Muscle of leg (tissue), 11 donors: Measurements from ENCODE around the gene CEACAM1. TPM values are rescaled to one million over a fixed set of nuclear protein-coding genes. Genes with fewer than 3 reads are reported as not detected.

Source experiments
- DNase-seq: peaks from one replicate; pipeline ENCODE4 v3.0.0; 2013
- H3K27ac ChIP-seq: one replicate; pipeline ENCODE4 v1.5.1; 2013; ENCODE audit warnings: mild to moderate bottlenecking, low read length, control low read depth
- H3K27me3 ChIP-seq: one replicate; pipeline ENCODE4 v1.6.1; 2013; ENCODE audit warnings: low read length; ENCODE audit not compliant: control insufficient read depth, insufficient read depth
- H3K36me3 ChIP-seq: one replicate; pipeline ENCODE4 v1.6.1; 2013; ENCODE audit warnings: low read length; ENCODE audit not compliant: control insufficient read depth, insufficient read depth
- H3K4me1 ChIP-seq: one replicate; pipeline ENCODE4 v1.6.1; 2013; ENCODE audit warnings: low read length; ENCODE audit not compliant: control insufficient read depth, insufficient read depth
- H3K4me3 ChIP-seq: one replicate; pipeline ENCODE4 v1.5.1; 2013; ENCODE audit warnings: low read length, control low read depth
- H3K9me3 ChIP-seq: replicated peaks from 2 replicates; pipeline ENCODE4 v1.6.1; 2013; ENCODE audit warnings: low read depth, low read length; ENCODE audit not compliant: control insufficient read depth
- WGBS: methylation state at CpG from one replicate; pipeline ENCODE4 v1.1.5; 2013; ENCODE audit warnings: missing lambda C conversion rate; ENCODE audit not compliant: insufficient coverage; 5-methylcytosine and 5-hydroxymethylcytosine counted together
- polyA plus RNA-seq, 8 donors: library from polyadenylated mRNA; unstranded; fragments of 120-200 nt; gene quantifications; one replicate each; pipeline versions ENCODE4 v1.2.1 to v1.2.3, GENCODE V29; 2013; ENCODE audit warnings: inconsistent platforms in 1 of 8, low replicate concordance in 1 of 8; ENCODE audit not compliant: insufficient read length in 8 of 8, insufficient read depth in 1 of 8
- total RNA-seq: library from RNA; stranded (reverse); fragments of 120-200 nt; gene quantifications from one replicate; pipeline ENCODE4 v1.2.4, GENCODE V29; 2013

The CEACAM1 gene
- total and polyA plus RNA-seq, 9 donors = 0.62 to 6.9 (median 1.6) TPM

DNA sequence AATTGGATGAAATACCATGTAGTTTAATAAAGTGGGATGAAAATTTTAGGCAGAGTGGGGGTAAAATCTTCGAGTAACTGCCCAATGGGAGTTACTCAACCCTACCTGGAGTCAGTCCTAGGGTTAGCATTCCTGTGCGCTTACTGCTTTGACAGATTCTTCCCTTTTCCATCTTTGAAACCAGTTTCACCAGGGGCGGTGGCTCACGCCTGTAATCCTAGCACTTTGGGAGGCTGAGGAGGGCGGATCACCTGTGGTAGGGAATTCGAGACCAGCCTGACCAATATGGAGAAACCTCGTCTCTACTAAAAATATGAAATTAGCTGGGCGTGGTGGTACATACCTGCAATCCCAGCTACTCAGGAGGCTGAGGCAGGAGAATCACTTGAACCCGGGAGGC lies 48.5 kb downstream of the CEACAM1 start:
- Histone ChIP-seq H3K27ac (no peak overlapping the region), H3K9me3 (no peaks in the 10 kb centered on the region), H3K4me1 (no peaks in the 10 kb centered on the region), H3K36me3 (no peaks in the 10 kb centered on the region), H3K27me3 (no peaks in the 10 kb centered on the region), H3K4me3 (no peak overlapping the region)
- no peak for DNase-seq
- 90% methylated on average over 7 of the region's 9 CpGs for WGBS

DNA sequence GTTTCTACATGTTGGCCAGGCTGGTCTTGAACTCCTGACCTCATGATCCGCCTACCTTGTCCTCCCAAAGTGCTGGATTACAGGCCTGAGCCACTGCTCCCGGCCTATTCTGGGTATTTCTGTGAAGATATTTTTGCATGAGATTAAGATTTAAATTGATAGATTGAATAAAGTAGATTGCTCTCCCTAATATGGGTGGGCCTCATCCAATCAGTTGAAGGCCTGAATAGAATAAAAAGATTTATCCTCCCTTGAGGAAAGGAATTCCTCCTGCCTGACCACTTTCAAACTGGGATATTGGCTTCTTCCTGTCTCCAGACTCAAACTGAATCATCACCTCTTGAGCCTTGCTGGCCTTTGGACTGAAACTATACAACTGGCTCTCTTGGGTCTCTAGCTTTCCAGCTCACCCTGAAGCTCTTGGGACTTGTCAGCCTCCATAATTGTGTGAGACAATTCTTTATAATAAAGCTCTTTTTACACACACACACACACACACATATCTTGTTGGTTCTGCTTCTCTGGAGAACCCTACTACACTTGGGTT lies 49.4 kb downstream of the CEACAM1 start:
- Histone ChIP-seq H3K4me3 (no peak overlapping the region), H3K27me3 (no peaks in the 10 kb centered on the region), H3K36me3 (no peaks in the 10 kb centered on the region), H3K9me3 (no peaks in the 10 kb centered on the region), H3K27ac (no peak overlapping the region), H3K4me1 (no peaks in the 10 kb centered on the region)
- WGBS = no CpG with 5 or more reads among the region's 2 CpGs
- DNase-seq = no peak

DNA sequence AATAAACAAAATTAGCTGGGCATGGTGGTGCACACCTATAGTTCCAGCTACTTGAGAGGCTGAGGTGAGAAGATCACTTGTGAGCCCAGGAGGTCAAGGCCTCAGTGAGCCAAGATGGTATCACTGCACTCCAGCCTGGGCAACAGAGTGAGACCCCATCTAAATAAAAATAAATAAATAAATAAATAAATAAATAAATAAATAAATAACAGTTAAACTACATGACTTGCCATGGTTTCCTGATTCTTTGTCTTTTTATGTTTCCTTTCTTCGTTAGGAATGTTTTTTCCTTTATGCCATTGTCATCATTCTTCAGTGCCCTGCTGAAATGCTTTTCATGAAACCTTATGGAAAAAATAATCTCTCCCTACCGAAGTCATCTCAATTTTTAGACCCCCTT lies 50.3 kb downstream of the CEACAM1 start:
- no peaks in the 10 kb centered on the region for H3K27me3 ChIP-seq
- no CpG with 5 or more reads among the region's 2 CpGs for WGBS
- no peak overlapping the region for H3K4me3 ChIP-seq
- no peak for DNase-seq
- no peaks in the 10 kb centered on the region for H3K9me3 ChIP-seq
- no peaks in the 10 kb centered on the region for H3K4me1 ChIP-seq
- no peak overlapping the region for H3K27ac ChIP-seq
- H3K36me3 ChIP-seq = no peaks in the 10 kb centered on the region

DNA sequence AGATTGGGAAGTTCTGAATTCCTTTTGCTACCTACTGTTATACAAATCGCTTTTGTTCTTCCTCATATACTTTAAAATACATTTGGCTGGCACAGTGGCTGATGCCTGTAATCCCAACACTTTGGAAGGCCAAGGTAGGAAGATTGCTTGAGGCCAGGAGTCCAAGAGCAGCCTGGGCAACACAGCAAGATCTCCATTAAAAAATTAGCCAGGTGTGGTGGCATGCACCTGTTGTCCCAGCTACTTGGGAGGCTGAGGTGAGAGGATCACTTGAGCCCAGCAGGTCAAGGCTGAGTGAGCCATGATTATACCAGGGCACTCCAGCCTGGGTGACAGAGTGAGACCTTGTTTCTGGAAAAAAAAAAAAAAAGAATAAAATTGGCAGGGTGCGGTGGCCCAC lies 51.2 kb downstream of the CEACAM1 start:
- Histone ChIP-seq H3K4me3 (no peak overlapping the region), H3K36me3 (no peaks in the 10 kb centered on the region), H3K4me1 (no peaks in the 10 kb centered on the region), H3K27me3 (no peaks in the 10 kb centered on the region), H3K9me3 (no peaks in the 10 kb centered on the region), H3K27ac (no peak overlapping the region)
- no CpG with 5 or more reads among the region's 2 CpGs for WGBS
- DNase-seq = no peak

DNA sequence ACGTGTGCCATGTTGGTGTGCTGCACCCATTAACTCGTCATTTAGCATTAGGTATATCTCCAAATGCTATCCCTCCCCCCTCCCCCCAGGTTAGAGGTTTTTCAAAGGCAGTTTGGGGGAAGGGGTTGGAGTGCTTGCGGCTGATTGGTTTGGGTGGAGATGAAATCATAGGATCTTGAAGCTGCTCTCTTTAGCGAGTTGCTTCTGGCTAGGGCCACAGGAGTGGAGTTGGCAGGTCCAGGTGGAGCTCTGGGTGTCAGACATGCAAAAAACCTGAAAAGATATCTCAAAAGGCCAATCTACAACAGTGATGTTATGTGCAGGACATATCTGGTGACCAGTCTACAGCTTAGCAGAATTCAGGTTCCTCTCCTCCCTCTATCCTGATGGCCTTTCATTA lies 52.9 kb downstream of the CEACAM1 start:
- Histone ChIP-seq H3K27ac (no peak overlapping the region), H3K36me3 (no peaks in the 10 kb centered on the region), H3K4me3 (no peak overlapping the region), H3K4me1 (no peaks in the 10 kb centered on the region), H3K9me3 (no peaks in the 10 kb centered on the region), H3K27me3 (no peaks in the 10 kb centered on the region)
- DNase-seq = no peak
- WGBS = no CpG with 5 or more reads among the region's 4 CpGs

DNA sequence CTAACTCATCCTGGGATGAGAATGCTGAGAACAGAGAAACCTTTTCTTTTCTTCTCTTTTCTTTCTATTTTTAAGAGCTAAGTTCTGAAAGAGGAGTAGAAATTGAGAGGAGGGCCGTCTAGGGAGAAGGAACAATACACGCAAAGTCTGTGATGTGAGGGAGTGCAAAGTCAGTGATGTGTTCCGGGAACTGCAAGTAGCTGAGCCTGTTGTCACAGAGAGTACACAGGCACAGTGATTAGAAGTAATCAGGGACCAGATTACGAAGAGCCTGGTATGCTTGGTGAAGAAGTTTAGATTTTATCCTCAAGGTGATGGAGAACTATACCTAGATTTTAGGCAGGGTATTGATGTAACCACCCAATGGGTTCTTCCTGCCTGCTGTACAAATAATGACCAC lies 53.5 kb downstream of the CEACAM1 start:
- Histone ChIP-seq H3K4me3 (no peak overlapping the region), H3K4me1 (no peaks in the 10 kb centered on the region), H3K27ac (no peak overlapping the region), H3K9me3 (no peaks in the 10 kb centered on the region), H3K27me3 (no peaks in the 10 kb centered on the region), H3K36me3 (no peaks in the 10 kb centered on the region)
- WGBS = 48% methylated on average over 3 of the region's 4 CpGs
- no peak for DNase-seq

DNA sequence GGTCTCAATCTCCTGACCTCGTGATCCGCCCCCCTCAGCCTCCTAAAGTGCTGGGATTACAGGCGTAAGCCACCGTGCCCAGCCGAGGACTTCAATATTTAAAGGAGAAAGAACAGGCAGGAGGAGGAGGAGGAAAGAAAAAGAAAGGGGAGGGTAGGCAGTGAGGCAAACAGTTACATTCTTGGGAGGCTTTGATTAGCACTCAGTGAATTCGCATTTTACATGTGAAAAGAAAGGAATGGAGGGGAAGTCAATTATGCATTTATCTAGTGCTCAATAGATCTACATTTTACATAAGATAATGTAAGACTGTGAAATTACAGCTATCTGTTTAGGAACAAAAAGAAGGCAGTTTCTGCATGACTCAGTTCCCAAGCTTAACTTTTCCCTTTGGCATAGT lies 54.6 kb downstream of the CEACAM1 start:
- no peaks in the 10 kb centered on the region for H3K9me3 ChIP-seq
- H3K4me3 ChIP-seq = no peak overlapping the region
- H3K27me3 ChIP-seq = no peaks in the 10 kb centered on the region
- no peak overlapping the region for H3K27ac ChIP-seq
- no peak for DNase-seq
- H3K4me1 ChIP-seq = no peaks in the 10 kb centered on the region
- H3K36me3 ChIP-seq = no peaks in the 10 kb centered on the region
- WGBS = 30% methylated on average over 3 of the region's 6 CpGs

DNA sequence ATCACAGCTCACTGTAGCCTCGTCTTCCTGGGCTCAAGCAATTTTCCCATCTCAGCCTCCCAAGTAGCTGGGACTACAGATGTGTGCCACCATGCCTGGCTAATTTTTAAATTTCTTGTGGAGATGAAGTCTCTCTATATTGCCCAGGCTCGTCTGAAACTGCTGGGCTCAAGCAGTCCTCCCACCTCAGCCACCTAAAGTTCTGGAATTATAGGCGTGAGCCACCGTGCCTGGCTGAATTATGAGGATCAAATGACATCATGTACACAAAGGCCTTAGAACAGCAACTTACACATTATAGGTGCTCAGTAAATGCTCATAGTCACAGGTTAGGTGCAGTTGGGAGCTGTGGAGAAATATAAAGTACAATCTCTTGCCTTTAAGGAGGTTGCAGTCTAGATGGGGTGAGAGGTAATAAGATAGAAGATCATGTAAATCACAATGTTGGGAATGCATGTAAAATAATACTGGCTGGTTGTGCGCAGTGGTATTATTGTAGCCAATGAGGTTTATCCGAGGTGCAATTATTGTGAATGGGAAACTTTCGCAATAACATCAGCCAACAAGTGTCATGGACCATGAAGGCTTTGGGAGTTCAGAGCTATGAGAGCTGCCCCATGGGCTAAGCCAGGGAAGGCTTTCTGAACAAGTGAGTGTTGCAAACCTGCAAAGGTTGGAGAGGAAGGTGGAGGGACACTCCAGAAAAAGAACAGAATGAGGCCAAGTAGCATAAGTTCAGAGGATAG lies 55.7 kb downstream of the CEACAM1 start:
- no peak for DNase-seq
- no peak overlapping the region for H3K4me3 ChIP-seq
- no peaks in the 10 kb centered on the region for H3K9me3 ChIP-seq
- no peaks in the 10 kb centered on the region for H3K36me3 ChIP-seq
- peaks cover 4% of the 10 kb centered on the region for H3K4me1 ChIP-seq
- WGBS = 89% methylated on average over 3 of the region's 7 CpGs
- H3K27me3 ChIP-seq = no peaks in the 10 kb centered on the region
- no peak overlapping the region for H3K27ac ChIP-seq

DNA sequence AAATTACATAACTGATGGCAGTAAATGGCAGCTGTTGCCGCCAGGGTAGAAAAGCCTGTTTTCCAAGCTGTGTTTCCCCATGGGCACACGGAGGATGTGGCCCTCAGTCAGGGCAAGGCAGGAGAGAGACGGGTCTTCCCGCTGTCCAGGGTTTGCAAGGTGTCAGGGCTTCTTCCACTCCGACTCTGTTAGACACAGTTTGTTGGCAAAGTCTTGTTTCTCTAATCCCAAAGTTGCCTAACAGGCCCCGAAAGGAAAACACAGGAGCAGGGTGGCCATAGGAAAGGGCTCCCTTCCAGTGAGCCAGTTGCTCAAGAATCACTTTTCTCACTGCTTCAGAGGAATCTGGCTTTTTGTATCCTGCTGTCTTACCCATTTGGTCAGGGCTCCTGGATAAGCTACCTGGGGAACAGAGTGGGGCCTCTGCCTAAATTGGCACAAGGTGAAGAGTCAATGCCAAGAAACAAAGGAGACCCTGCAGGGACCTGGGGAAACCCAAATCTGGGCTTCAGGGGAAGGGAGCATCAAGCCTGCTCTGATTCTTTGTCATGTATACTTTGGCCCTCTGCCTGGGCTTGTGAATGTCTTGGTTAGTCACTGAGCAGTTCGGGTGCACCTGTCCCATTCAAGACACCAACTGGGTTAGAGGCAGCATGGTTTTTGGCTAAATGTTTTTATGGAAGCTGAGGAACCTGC lies 56.6 kb downstream of the CEACAM1 start:
- peaks cover 4% of the 10 kb centered on the region for H3K4me1 ChIP-seq
- no peak for DNase-seq
- no peaks in the 10 kb centered on the region for H3K36me3 ChIP-seq
- H3K4me3 ChIP-seq = no peak overlapping the region
- no peaks in the 10 kb centered on the region for H3K27me3 ChIP-seq
- no peak overlapping the region for H3K27ac ChIP-seq
- H3K9me3 ChIP-seq = no peaks in the 10 kb centered on the region
- 51% methylated on average over 6 of the region's 7 CpGs for WGBS

DNA sequence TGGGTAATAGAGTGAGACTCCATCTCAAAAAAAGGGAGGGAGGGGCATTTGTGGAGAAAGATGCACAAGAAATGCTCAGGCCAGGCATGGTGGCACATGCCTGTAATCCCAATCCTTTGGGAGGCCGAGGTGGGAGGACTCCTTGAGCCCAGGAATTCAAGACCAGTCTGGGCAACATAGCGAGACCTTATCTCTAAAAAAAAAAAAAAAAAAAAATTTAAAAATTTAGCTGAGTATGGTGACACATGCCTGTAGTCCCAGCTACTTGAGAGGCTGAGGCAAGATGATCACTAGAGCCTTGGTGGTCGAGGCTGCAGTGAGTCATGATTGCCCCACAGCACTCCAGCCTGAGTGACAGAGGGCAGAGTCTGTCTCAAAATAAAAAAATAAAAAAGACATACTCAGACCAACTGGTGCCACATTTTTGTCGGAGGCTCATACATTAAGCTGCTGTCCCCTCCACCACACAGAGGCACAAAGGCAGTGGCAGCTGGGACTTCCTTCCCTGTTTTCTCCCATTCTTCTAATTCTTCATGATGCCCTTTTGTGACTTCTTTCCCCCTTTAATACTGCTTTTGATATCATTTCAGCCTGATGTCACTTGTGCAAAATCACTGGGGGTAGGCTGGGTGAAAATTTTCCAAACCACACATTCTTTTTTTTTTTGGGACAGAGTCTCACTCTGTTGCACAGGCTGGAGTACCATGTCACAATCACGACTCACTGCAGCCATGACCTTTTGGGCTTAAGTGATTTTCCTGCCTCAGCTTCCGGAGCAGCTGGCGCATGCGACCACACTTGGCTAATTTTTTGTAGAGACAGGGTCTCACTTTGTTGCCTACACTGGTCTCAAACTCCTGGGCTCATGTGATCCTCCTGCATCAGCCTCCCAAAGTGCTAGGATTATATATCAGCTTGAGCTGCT lies 58.7 kb downstream of the CEACAM1 start:
- H3K9me3 ChIP-seq = no peaks in the 10 kb centered on the region
- H3K4me3 ChIP-seq = no peak overlapping the region
- WGBS = 54% methylated on average over 4 of the region's 8 CpGs
- no peak overlapping the region for H3K27ac ChIP-seq
- H3K27me3 ChIP-seq = no peaks in the 10 kb centered on the region
- no peak for DNase-seq
- no peaks in the 10 kb centered on the region for H3K36me3 ChIP-seq
- H3K4me1 ChIP-seq = peaks cover 10% of the 10 kb centered on the region
